ENCODE results near the gene NPR2. TPM values are rescaled to one million over a fixed set of nuclear protein-coding genes. Genes with fewer than 3 reads are reported as not detected.

NPR2 gene
- total and polyA plus RNA-seq, 2 experiments from 2014 or later, result 12.2 to 13.9 TPM

- H3K4me1 ChIP-seq (ENCODE audit: insufficient read depth), result peaks cover 15% of the 10 kb centered on the region
These were observed 1.4 kb upstream of the NPR2 start for GRCh38 chr9:35790025-35790384.

GRCh38 chr9:35790385-35791296 is 750 bp upstream of the NPR2 start:
- TF ChIP-seq CTCF (IDR thresholded peaks at IDR 0.05; ENCODE audit: poor library complexity) (peak; percentile 89), EZH2 (IDR thresholded peaks at IDR 0.05; ENCODE audit: borderline replicate concordance) (no peak)
- peak overlapping the region; percentile 91 for H3K4me2 ChIP-seq
- H3K36me3 ChIP-seq (replicated peaks; ENCODE audit: insufficient read depth, low read depth), result no peaks in the 10 kb centered on the region
- DNase-seq (ENCODE audit: low spot score), result peak; percentile 90
- no peaks in the 10 kb centered on the region for H4K20me1 ChIP-seq (ENCODE audit: insufficient read depth, poor library complexity, severe bottlenecking)
- no peak overlapping the region for H3K4me3 ChIP-seq
- H3K9me2 ChIP-seq (replicated peaks; ENCODE audit: insufficient read depth), result no peaks in the 10 kb centered on the region
- peak overlapping the region; percentile 66 for H2AFZ ChIP-seq
- peak overlapping the region; percentile 70 for H3K27ac ChIP-seq
- WGBS (ENCODE audit: low lambda C conversion rate, missing lambda C conversion rate), result 48% methylated on average over 34 of the region's 37 CpGs
- no peaks in the 10 kb centered on the region for H3K9me3 ChIP-seq (ENCODE audit: low read depth)
- H3K27me3 ChIP-seq, result no peaks in the 10 kb centered on the region
- H3K4me1 ChIP-seq (ENCODE audit: insufficient read depth), result peaks cover 15% of the 10 kb centered on the region
- H3K79me2 ChIP-seq, result no peaks in the 10 kb centered on the region

More at GRCh38 chr9:35790025-35790384, 1.4 kb upstream of the NPR2 start:
- no peak overlapping the region for H3K4me3 ChIP-seq
- H3K27me3 ChIP-seq, result no peaks in the 10 kb centered on the region
- H3K4me2 ChIP-seq, result no peak overlapping the region
- TF ChIP-seq CTCF (IDR thresholded peaks at IDR 0.05; ENCODE audit: poor library complexity), result no peak
- no peaks in the 10 kb centered on the region for H3K9me3 ChIP-seq (ENCODE audit: low read depth)
- DNase-seq (ENCODE audit: low spot score), result no peak
- no peaks in the 10 kb centered on the region for H3K36me3 ChIP-seq (replicated peaks; ENCODE audit: insufficient read depth, low read depth)
- 42% methylated on average over 4 of the region's 4 CpGs for whole genome bisulfite sequencing (ENCODE audit: low lambda C conversion rate, missing lambda C conversion rate)
- H4K20me1 ChIP-seq (ENCODE audit: insufficient read depth, poor library complexity, severe bottlenecking), result no peaks in the 10 kb centered on the region
- H3K27ac ChIP-seq, result no peak overlapping the region
- no peaks in the 10 kb centered on the region for H3K79me2 ChIP-seq
- H2AFZ ChIP-seq, result no peak overlapping the region
- H3K9me2 ChIP-seq (replicated peaks; ENCODE audit: insufficient read depth), result no peaks in the 10 kb centered on the region

GRCh38 chr9:35792024-35792813 is 828 bp downstream of the NPR2 start:
- TF ChIP-seq CTCF (IDR thresholded peaks at IDR 0.05; ENCODE audit: poor library complexity), result no peak
- TF ChIP-seq EZH2 (IDR thresholded peaks at IDR 0.05; ENCODE audit: borderline replicate concordance), result no peak
- no peak for TF ChIP-seq EZH2phosphoT487 (IDR thresholded peaks at IDR 0.05; ENCODE audit: low read depth, severe bottlenecking, unreplicated experiment)
- Histone ChIP-seq H3K27ac (no peak overlapping the region), H3K36me3 (replicated peaks; ENCODE audit: insufficient read depth, low read depth) (no peaks in the 10 kb centered on the region)

More at GRCh38 chr9:35792024-35792813, 828 bp downstream of the NPR2 start:
- peak overlapping the region; percentile 91 for H3K4me2 ChIP-seq
- WGBS (ENCODE audit: low lambda C conversion rate, missing lambda C conversion rate), result 94% methylated on average over 27 of the region's 34 CpGs
- peaks cover 15% of the 10 kb centered on the region for H3K4me1 ChIP-seq (ENCODE audit: insufficient read depth)
- H3K9me2 ChIP-seq (replicated peaks; ENCODE audit: insufficient read depth), result no peaks in the 10 kb centered on the region
- H3K79me2 ChIP-seq, result no peaks in the 10 kb centered on the region
- H3K9me3 ChIP-seq (ENCODE audit: low read depth), result no peaks in the 10 kb centered on the region
- no peak for DNase-seq (ENCODE audit: low spot score)
- H3K4me3 ChIP-seq, result peak overlapping the region; percentile 20
- H3K27me3 ChIP-seq, result no peaks in the 10 kb centered on the region
- no peaks in the 10 kb centered on the region for H4K20me1 ChIP-seq (ENCODE audit: insufficient read depth, poor library complexity, severe bottlenecking)
- no peak overlapping the region for H2AFZ ChIP-seq

Measured in hepatocyte (in vitro differentiated cells).